Stimulated activated CD8-positive, alpha-beta memory T cell treated with anti-CD3 and anti-CD28 coated beads, Interleukin-4, amount 100 ng/mL, for 48 hours (primary cell): ENCODE results near the gene PTPRZ1.

Experiments used
- DNase-seq: peaks from one replicate; pipeline ENCODE4 v3.0.0-alpha.2; 2020

PTPRZ1 gene

GRCh38 chr7:121960678-121961077, 87.7 kb downstream of the PTPRZ1 start:
- no peak for DNase-seq

GRCh38 chr7:121961089-121961867, 88.3 kb downstream of the PTPRZ1 start:
- no peak for DNase-seq

GRCh38 chr7:121966276-121966934, 93.4 kb downstream of the PTPRZ1 start:
- DNase-seq, result no peak

GRCh38 chr7:121966935-121967332, 94.0 kb downstream of the PTPRZ1 start:
- DNase-seq, result no peak

- DNase-seq, result no peak
Measured at GRCh38 chr7:121985476-121986030, 112.6 kb downstream of the PTPRZ1 start.

GRCh38 chr7:121992068-121992467, 119.1 kb downstream of the PTPRZ1 start:
- DNase-seq, result no peak

- DNase-seq, result peak; percentile 62
Measured at GRCh38 chr7:121994625-121995410, 121.9 kb downstream of the PTPRZ1 start.

- DNase-seq, result no peak
Measured at GRCh38 chr7:122006687-122007086, 133.7 kb downstream of the PTPRZ1 start.

GRCh38 chr7:122010116-122010515, 137.2 kb downstream of the PTPRZ1 start:
- DNase-seq, result no peak

- DNase-seq, result no peak
Measured at GRCh38 chr7:122013065-122013464, 140.1 kb downstream of the PTPRZ1 start.

- no peak for DNase-seq
Measured at GRCh38 chr7:122013630-122014029, 140.7 kb downstream of the PTPRZ1 start.

GRCh38 chr7:122014697-122015096, 141.7 kb downstream of the PTPRZ1 start:
- DNase-seq, result no peak

GRCh38 chr7:122018032-122018431, 145.1 kb downstream of the PTPRZ1 start:
- no peak for DNase-seq

GRCh38 chr7:122027058-122027457, 154.1 kb downstream of the PTPRZ1 start:
- DNase-seq, result no peak

- DNase-seq, result no peak
Measured at GRCh38 chr7:122033641-122034040, 160.7 kb downstream of the PTPRZ1 start.

GRCh38 chr7:122035876-122036275, 162.9 kb downstream of the PTPRZ1 start:
- DNase-seq, result no peak

- no peak for DNase-seq
Measured at GRCh38 chr7:122038134-122038533, 165.2 kb downstream of the PTPRZ1 start.

GRCh38 chr7:122038904-122039303, 165.9 kb downstream of the PTPRZ1 start:
- DNase-seq, result no peak

- DNase-seq, result no peak
Measured at GRCh38 chr7:122040147-122040546, 167.2 kb downstream of the PTPRZ1 start.

- no peak for DNase-seq
Measured at GRCh38 chr7:122046402-122046801, 173.4 kb downstream of the PTPRZ1 start.

- DNase-seq, result no peak
Measured at GRCh38 chr7:122054393-122054792, 181.4 kb downstream of the PTPRZ1 start.

GRCh38 chr7:122055073-122055472, 182.1 kb downstream of the PTPRZ1 start:
- no peak for DNase-seq

- DNase-seq, result no peak
Measured at GRCh38 chr7:122056977-122057376, 184.0 kb downstream of the PTPRZ1 start.
